ENCODE measurements around the gene AGBL4.

AGBL4 gene

DNA sequence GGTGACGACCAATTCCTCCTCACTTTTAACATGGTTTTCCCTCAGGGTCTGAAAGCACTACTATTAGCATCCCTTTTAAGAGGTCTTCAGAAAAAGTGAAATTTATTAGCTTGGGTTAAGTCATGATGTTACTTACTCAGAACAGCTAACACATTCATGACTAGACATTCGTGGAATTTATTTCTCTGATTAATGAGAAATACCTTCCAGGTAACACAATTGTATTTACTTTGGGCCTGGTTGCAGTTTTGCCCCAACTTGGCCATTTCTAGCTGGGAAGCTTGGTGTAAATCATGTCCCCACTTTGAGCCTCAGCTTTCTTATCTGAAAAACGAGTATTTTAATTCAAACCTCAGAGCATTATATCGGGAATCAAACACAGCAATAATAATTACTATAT is 1432.6 kb downstream of the AGBL4 start:
- TF ChIP-seq, protein P1, sequence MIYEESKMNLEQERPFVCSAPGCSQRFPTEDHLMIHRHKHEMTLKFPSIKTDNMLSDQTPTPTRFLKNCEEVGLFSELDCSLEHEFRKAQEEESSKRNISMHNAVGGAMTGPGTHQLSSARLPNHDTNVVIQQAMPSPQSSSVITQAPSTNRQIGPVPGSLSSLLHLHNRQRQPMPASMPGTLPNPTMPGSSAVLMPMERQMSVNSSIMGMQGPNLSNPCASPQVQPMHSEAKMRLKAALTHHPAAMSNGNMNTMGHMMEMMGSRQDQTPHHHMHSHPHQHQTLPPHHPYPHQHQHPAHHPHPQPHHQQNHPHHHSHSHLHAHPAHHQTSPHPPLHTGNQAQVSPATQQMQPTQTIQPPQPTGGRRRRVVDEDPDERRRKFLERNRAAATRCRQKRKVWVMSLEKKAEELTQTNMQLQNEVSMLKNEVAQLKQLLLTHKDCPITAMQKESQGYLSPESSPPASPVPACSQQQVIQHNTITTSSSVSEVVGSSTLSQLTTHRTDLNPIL (CRISPR knock-in tag; IDR thresholded peaks at IDR 0.05; ENCODE audit: low read depth), result no peak
- no peak for ATAC-seq

DNA sequence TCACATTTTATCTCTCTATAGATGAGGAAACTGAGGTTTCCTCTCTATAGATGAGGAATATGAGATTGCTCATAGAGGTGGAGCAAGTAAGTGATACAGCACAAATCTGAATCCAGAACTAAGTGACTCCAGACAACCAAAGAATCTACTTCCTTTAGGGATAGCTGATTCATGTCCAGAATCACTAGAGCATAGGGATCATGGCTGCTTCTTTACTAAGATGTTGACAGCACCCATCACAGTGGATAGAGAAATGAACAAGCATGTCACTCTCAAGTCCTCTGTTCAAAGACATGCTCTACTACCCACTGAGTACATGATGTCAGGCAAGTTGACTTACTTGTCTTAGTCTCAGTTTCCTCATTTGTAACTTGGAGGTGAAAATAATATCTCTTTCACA is 1435.7 kb downstream of the AGBL4 start:
- ATAC-seq, result no peak
- TF ChIP-seq PPARA (CRISPR knock-in tag; IDR thresholded peaks at IDR 0.05; ENCODE audit: borderline replicate concordance) (no peak), ARNTL (CRISPR knock-in tag; IDR thresholded peaks at IDR 0.05; ENCODE audit: borderline replicate concordance, low read depth) (no peak), ZNF565 (CRISPR knock-in tag; conservative IDR thresholded peaks at IDR 0.05; ENCODE audit: low read depth) (no peak), BACH2 (CRISPR knock-in tag; IDR thresholded peaks at IDR 0.05; ENCODE audit: borderline replicate concordance) (no peak), ZFP3 (CRISPR knock-in tag; IDR thresholded peaks at IDR 0.05) (no peak), ZC3H10 (CRISPR knock-in tag; IDR thresholded peaks at IDR 0.05) (no peak), ZNF70 (CRISPR knock-in tag; IDR thresholded peaks at IDR 0.05) (no peak), ESRRG (CRISPR knock-in tag; IDR thresholded peaks at IDR 0.05) (no peak), RARB (CRISPR knock-in tag; IDR thresholded peaks at IDR 0.05) (no peak), TOX (CRISPR knock-in tag; IDR thresholded peaks at IDR 0.05; ENCODE audit: borderline replicate concordance) (no peak), SNAI2 (CRISPR knock-in tag; IDR thresholded peaks at IDR 0.05) (no peak)
- TF ChIP-seq, protein P1 (CRISPR knock-in tag; IDR thresholded peaks at IDR 0.05; ENCODE audit: low read depth), result no peak
- TF ChIP-seq, protein P2, sequence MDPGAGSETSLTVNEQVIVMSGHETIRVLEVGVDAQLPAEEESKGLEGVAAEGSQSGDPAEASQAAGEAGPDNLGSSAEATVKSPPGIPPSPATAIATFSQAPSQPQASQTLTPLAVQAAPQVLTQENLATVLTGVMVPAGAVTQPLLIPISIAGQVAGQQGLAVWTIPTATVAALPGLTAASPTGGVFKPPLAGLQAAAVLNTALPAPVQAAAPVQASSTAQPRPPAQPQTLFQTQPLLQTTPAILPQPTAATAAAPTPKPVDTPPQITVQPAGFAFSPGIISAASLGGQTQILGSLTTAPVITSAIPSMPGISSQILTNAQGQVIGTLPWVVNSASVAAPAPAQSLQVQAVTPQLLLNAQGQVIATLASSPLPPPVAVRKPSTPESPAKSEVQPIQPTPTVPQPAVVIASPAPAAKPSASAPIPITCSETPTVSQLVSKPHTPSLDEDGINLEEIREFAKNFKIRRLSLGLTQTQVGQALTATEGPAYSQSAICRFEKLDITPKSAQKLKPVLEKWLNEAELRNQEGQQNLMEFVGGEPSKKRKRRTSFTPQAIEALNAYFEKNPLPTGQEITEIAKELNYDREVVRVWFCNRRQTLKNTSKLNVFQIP (CRISPR knock-in tag; IDR thresholded peaks at IDR 0.05; ENCODE audit: borderline replicate concordance, low read depth), result no peak
- TF ChIP-seq, protein P3, sequence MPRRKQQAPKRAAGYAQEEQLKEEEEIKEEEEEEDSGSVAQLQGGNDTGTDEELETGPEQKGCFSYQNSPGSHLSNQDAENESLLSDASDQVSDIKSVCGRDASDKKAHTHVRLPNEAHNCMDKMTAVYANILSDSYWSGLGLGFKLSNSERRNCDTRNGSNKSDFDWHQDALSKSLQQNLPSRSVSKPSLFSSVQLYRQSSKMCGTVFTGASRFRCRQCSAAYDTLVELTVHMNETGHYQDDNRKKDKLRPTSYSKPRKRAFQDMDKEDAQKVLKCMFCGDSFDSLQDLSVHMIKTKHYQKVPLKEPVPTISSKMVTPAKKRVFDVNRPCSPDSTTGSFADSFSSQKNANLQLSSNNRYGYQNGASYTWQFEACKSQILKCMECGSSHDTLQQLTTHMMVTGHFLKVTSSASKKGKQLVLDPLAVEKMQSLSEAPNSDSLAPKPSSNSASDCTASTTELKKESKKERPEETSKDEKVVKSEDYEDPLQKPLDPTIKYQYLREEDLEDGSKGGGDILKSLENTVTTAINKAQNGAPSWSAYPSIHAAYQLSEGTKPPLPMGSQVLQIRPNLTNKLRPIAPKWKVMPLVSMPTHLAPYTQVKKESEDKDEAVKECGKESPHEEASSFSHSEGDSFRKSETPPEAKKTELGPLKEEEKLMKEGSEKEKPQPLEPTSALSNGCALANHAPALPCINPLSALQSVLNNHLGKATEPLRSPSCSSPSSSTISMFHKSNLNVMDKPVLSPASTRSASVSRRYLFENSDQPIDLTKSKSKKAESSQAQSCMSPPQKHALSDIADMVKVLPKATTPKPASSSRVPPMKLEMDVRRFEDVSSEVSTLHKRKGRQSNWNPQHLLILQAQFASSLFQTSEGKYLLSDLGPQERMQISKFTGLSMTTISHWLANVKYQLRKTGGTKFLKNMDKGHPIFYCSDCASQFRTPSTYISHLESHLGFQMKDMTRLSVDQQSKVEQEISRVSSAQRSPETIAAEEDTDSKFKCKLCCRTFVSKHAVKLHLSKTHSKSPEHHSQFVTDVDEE (CRISPR knock-in tag; IDR thresholded peaks at IDR 0.05), result no peak
- TF ChIP-seq, protein P4, sequence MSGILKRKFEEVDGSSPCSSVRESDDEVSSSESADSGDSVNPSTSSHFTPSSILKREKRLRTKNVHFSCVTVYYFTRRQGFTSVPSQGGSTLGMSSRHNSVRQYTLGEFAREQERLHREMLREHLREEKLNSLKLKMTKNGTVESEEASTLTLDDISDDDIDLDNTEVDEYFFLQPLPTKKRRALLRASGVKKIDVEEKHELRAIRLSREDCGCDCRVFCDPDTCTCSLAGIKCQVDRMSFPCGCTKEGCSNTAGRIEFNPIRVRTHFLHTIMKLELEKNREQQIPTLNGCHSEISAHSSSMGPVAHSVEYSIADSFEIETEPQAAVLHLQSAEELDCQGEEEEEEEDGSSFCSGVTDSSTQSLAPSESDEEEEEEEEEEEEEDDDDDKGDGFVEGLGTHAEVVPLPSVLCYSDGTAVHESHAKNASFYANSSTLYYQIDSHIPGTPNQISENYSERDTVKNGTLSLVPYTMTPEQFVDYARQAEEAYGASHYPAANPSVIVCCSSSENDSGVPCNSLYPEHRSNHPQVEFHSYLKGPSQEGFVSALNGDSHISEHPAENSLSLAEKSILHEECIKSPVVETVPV (CRISPR knock-in tag; IDR thresholded peaks at IDR 0.05), result no peak

DNA sequence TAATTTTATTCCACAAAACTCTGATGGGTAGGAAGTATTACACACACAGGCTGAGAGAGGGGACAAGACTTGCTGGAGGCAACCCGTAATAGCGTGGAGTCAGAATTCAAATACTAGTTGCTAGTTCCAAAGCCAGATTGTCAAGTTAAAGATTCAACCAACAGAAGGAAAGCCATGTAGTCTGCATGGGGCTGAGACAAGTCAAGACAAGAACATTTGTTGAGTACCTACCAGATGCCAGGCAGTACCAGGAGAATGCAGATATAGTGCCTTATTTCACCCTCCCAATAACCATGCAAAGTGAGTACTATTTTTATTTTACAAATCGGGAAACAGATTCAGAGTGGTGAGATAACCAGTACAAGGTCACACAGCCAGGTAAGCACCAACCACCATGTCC is 1441.3 kb downstream of the AGBL4 start:
- ATAC-seq, result no peak
- no peak for TF ChIP-seq SNAI2 (CRISPR knock-in tag; IDR thresholded peaks at IDR 0.05)
- no peak for TF ChIP-seq RARB (CRISPR knock-in tag; IDR thresholded peaks at IDR 0.05)
- no peak for TF ChIP-seq OSR1 (CRISPR knock-in tag; IDR thresholded peaks at IDR 0.05)
- TF ChIP-seq, protein P1 (CRISPR knock-in tag; IDR thresholded peaks at IDR 0.05; ENCODE audit: low read depth), result no peak
- no peak for TF ChIP-seq ZNF70 (CRISPR knock-in tag; IDR thresholded peaks at IDR 0.05)
- TF ChIP-seq TCF4 (CRISPR knock-in tag; IDR thresholded peaks at IDR 0.05; ENCODE audit: borderline replicate concordance), result no peak
- TF ChIP-seq ZFP3 (CRISPR knock-in tag; IDR thresholded peaks at IDR 0.05), result no peak
- TF ChIP-seq ZNF565 (CRISPR knock-in tag; conservative IDR thresholded peaks at IDR 0.05; ENCODE audit: low read depth), result no peak
- TF ChIP-seq BACH2 (CRISPR knock-in tag; IDR thresholded peaks at IDR 0.05; ENCODE audit: borderline replicate concordance), result no peak
- TF ChIP-seq, protein P2 (CRISPR knock-in tag; IDR thresholded peaks at IDR 0.05; ENCODE audit: borderline replicate concordance, low read depth), result no peak
